Caco-2 (cell line): Measurements from ENCODE around the gene ZNF468. TPM values are rescaled to one million over a fixed set of nuclear protein-coding genes. Genes with fewer than 3 reads are reported as not detected.
"Not testable (repeated sequence)": the region's sequence is repeated elsewhere in the genome, so short reads cannot be mapped to it uniquely, and the experiment has no call there.

Source experiments
- BruUV-seq: library from RNA; stranded (reverse); fragments of 400-500 nt; replicated peaks from 2 replicates; lab custom pipeline; 2021; lab: Mats Ljungman, UMichigan
- CTCF ChIA-PET: fragments of 300-600 bp; sonication (Branson Sonifier 250); formaldehyde crosslinking; loops from one replicate; lab custom pipeline; 2022; ENCODE audit warnings: antibody characterized with exemption; lab: Charles Lee
- POLR2A ChIA-PET: fragments of 300-600 bp; sonication (Branson Sonifier 250); formaldehyde crosslinking; loops from one replicate; lab custom pipeline; 2022; ENCODE audit warnings: antibody characterized with exemption; lab: Charles Lee
- DNase-seq, 2 experiments: peaks; one replicate each; pipeline versions ENCODE4 v3.0.0 to v3.0.0-alpha.2; 2020 to 2022
- H3K27me3 ChIP-seq: replicated peaks from 2 replicates; pipeline ENCODE4 v1.6.0; 2011; ENCODE audit warnings: low read length; ENCODE audit not compliant: control insufficient read depth, insufficient read depth
- H3K36me3 ChIP-seq: 2 replicates; pipeline ENCODE4 v1.5.1; 2011; ENCODE audit warnings: low read length; ENCODE audit not compliant: control insufficient read depth, insufficient read depth
- H3K4me1 ChIP-seq: fragments of 250-450 bp; sonication (Bioruptor Pico); 2 replicates; pipeline ENCODE4 v1.5.1; 2020; ENCODE audit warnings: mild to moderate bottlenecking
- H3K4me3 ChIP-seq: 2 replicates; pipeline ENCODE4 v1.5.1; 2011; ENCODE audit warnings: low read depth, mild to moderate bottlenecking, control low read depth, low read length
- H3K9me3 ChIP-seq: fragments of 250-450 bp; sonication (Bioruptor Pico); 2 replicates; pipeline ENCODE4 v1.5.1; 2020; ENCODE audit warnings: mild to moderate bottlenecking, moderate library complexity
- H3K27ac Mint-ChIP-seq: one replicate; pipeline ENCODE4 v1.8.0; 2022; ENCODE audit warnings: mixed read lengths; ENCODE audit not compliant: unreplicated experiment
- H3K27me3 Mint-ChIP-seq: one replicate; pipeline ENCODE4 v1.8.0; 2022; ENCODE audit warnings: mixed read lengths; ENCODE audit not compliant: insufficient read depth, unreplicated experiment
- H3K36me3 Mint-ChIP-seq: one replicate; pipeline ENCODE4 v1.8.0; 2022; ENCODE audit warnings: mild to moderate bottlenecking, mixed read lengths; ENCODE audit not compliant: insufficient read depth, unreplicated experiment
- H3K4me1 Mint-ChIP-seq: one replicate; pipeline ENCODE4 v1.8.0; 2022; ENCODE audit warnings: low read depth, mixed read lengths; ENCODE audit not compliant: unreplicated experiment
- H3K4me3 Mint-ChIP-seq: one replicate; pipeline ENCODE4 v1.8.0; 2022; ENCODE audit warnings: mild to moderate bottlenecking, moderate library complexity, mixed read lengths; ENCODE audit not compliant: unreplicated experiment
- H3K9me3 Mint-ChIP-seq: one replicate; pipeline ENCODE4 v1.8.0; 2022; ENCODE audit warnings: mixed read lengths; ENCODE audit not compliant: unreplicated experiment
- intact Hi-C: fragments of 100-400 bp; cut with micrococcal nuclease; formaldehyde crosslinking; loops from one replicate; pipeline ENCODE4 v1.10.0; 2022; ENCODE audit not compliant: unreplicated experiment
- total RNA-seq: library from RNA; stranded (reverse); gene quantifications from 2 replicates; pipeline ENCODE4 v1.2.3, GENCODE V29; 2022
- TF ChIP-seq, protein P1 (sequence below), 2 experiments: fragments of 200-600 bp in 1 of 2; IDR thresholded peaks; 1 replicate in 1 of 2; 2 replicates in 1 of 2; pipeline versions ENCODE4 v1.5.1 to v1.8.0; 2011 to 2022; ENCODE audit warnings: antibody characterized with exemption in 1 of 2, control low read depth in 1 of 2, inconsistent platforms in 1 of 2, low read depth in 1 of 2, low read length in 1 of 2, mild to moderate bottlenecking in 1 of 2, moderate library complexity in 1 of 2; ENCODE audit not compliant: insufficient read depth in 1 of 2, severe bottlenecking in 1 of 2, unreplicated experiment in 1 of 2

The ZNF468 gene
- total RNA-seq, 1 experiment from 2014 or later, result 35.8 TPM

GRCh38 chr19:52880895-52881389 lies 23.5 kb upstream of the ZNF468 start:
- ChIA-PET CTCF (no interaction called here), POLR2A (no interaction called here)
- Histone ChIP-seq H3K4me3 (no peak overlapping the region), H3K9me3 (peaks cover 41% of the 10 kb centered on the region), H3K36me3 (peaks cover 20% of the 10 kb centered on the region), H3K27me3 (no peaks in the 10 kb centered on the region), H3K4me1 (no peaks in the 10 kb centered on the region)
- Mint-ChIP-seq H3K27ac (no peak overlapping the region), H3K36me3 (peaks cover 79% of the 10 kb centered on the region), H3K9me3 (peaks cover 31% of the 10 kb centered on the region), H3K4me1 (no peaks in the 10 kb centered on the region), H3K27me3 (no peaks in the 10 kb centered on the region), H3K4me3 (no peak overlapping the region)
- no peak for DNase-seq
- intact Hi-C loops, result no loop called here
- BruUV-seq, result TSS peak; percentile 10
- TF ChIP-seq, protein P1, sequence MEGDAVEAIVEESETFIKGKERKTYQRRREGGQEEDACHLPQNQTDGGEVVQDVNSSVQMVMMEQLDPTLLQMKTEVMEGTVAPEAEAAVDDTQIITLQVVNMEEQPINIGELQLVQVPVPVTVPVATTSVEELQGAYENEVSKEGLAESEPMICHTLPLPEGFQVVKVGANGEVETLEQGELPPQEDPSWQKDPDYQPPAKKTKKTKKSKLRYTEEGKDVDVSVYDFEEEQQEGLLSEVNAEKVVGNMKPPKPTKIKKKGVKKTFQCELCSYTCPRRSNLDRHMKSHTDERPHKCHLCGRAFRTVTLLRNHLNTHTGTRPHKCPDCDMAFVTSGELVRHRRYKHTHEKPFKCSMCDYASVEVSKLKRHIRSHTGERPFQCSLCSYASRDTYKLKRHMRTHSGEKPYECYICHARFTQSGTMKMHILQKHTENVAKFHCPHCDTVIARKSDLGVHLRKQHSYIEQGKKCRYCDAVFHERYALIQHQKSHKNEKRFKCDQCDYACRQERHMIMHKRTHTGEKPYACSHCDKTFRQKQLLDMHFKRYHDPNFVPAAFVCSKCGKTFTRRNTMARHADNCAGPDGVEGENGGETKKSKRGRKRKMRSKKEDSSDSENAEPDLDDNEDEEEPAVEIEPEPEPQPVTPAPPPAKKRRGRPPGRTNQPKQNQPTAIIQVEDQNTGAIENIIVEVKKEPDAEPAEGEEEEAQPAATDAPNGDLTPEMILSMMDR (IDR thresholded peaks at IDR 0.05; ENCODE audit: insufficient read depth in 1 of 2, low read depth in 1 of 2, low read length in 1 of 2, severe bottlenecking in 1 of 2, unreplicated experiment in 1 of 2), result no peak

DNA sequence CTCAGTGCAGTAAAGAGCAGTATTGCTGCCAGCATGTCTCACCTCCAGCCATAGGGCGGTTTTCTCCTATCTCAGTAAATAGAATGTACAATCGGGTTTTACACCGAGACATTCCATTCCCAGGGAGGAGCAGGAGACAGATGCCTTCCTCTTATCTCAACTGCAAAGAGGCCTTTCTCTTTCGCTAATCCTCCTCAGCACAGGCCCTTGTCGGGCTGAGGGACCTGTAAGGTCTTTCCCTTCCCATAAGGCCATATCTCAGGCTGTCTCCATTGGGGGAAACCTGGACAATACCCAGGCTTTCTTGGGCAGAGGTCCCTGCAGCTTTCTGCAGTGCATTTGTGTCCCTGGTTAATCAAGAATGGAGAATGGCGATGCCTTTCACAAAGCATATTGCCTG lies 15.6 kb upstream of the ZNF468 start:
- H3K36me3 ChIP-seq, H3K4me3 ChIP-seq, CTCF ChIA-PET, intact Hi-C loops, BruUV-seq, H3K27me3 Mint-ChIP-seq, POLR2A ChIA-PET, H3K4me1 Mint-ChIP-seq, H3K27me3 ChIP-seq: not testable (repeated sequence)
- Mint-ChIP-seq H3K4me3 (peak overlapping the region; percentile 32), H3K9me3 (peaks cover 52% of the 10 kb centered on the region), H3K36me3 (peaks cover 21% of the 10 kb centered on the region), H3K27ac (peak overlapping the region; percentile 4)
- peaks cover 15% of the 10 kb centered on the region for H3K4me1 ChIP-seq
- peaks cover 18% of the 10 kb centered on the region for H3K9me3 ChIP-seq
- peak; percentile 35 to 51 for DNase-seq

- Histone ChIP-seq H3K27me3 (no peaks in the 10 kb centered on the region), H3K4me1 (peaks cover 15% of the 10 kb centered on the region), H3K9me3 (peaks cover 25% of the 10 kb centered on the region), H3K36me3 (no peaks in the 10 kb centered on the region), H3K4me3 (no peak overlapping the region)
- TF ChIP-seq, protein P1 (IDR thresholded peaks at IDR 0.05; ENCODE audit: insufficient read depth in 1 of 2, low read depth in 1 of 2, low read length in 1 of 2, severe bottlenecking in 1 of 2, unreplicated experiment in 1 of 2), result no peak
- intact Hi-C loops, result no loop called here
- H3K4me1 Mint-ChIP-seq, result peaks cover 5% of the 10 kb centered on the region
- no peak overlapping the region for H3K27ac Mint-ChIP-seq
- ChIA-PET CTCF (no interaction called here), POLR2A (no interaction called here)
- no peak overlapping the region for H3K4me3 Mint-ChIP-seq
- peaks cover 14% of the 10 kb centered on the region for H3K36me3 Mint-ChIP-seq
- DNase-seq, result no peak
- H3K27me3 Mint-ChIP-seq, result no peaks in the 10 kb centered on the region
- no TSS peak for BruUV-seq
- peaks cover 40% of the 10 kb centered on the region for H3K9me3 Mint-ChIP-seq
Observed at GRCh38 chr19:52871466-52871865, 14.0 kb upstream of the ZNF468 start.

DNA sequence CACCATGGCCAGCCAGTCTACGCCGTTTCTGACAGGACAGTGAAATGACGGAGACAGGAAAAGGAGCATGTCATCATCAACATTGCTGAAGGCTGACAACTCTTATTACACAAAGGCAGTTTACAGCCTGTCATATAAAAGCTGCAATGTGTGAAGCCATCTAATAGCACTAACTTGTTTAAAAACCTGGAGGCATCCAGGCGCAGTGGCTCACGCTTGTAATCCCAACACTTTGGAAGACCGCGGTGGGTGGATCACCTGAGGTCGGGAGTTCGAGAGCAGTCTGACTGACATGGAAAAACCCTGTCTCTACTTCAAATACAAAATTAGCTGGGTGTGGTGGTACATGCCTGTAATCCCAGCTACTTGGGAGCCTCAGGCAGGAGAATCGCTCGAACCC lies 10.6 kb upstream of the ZNF468 start:
- H3K4me3 ChIP-seq, BruUV-seq, H3K27me3 Mint-ChIP-seq, intact Hi-C loops, H3K4me3 Mint-ChIP-seq, H3K4me1 ChIP-seq, H3K4me1 Mint-ChIP-seq, POLR2A ChIA-PET, H3K27me3 ChIP-seq, H3K36me3 ChIP-seq: not testable (repeated sequence)
- Mint-ChIP-seq H3K27ac (peak overlapping the region; percentile 7), H3K36me3 (peaks cover 11% of the 10 kb centered on the region), H3K9me3 (peaks cover 30% of the 10 kb centered on the region)
- CTCF ChIA-PET, result interaction anchor here (0.6 kb wide), 1 partner anchor 58 kb away, joined by 3 read pairs; no protein-coding TSS in a partner anchor
- DNase-seq, result peak in 1 of 2 experiments; percentile 37
- H3K9me3 ChIP-seq, result peaks cover 28% of the 10 kb centered on the region

- peak overlapping the region; percentile 84 for H3K4me3 Mint-ChIP-seq
- CTCF ChIA-PET, POLR2A ChIA-PET, intact Hi-C loops, H3K36me3 ChIP-seq, H3K27me3 Mint-ChIP-seq, H3K9me3 ChIP-seq, H3K27me3 ChIP-seq, H3K4me1 ChIP-seq: not testable (repeated sequence)
- H3K27ac Mint-ChIP-seq, result peak overlapping the region; percentile 81
- TSS peak; percentile 56 for BruUV-seq
- peak overlapping the region; percentile 74 for H3K4me3 ChIP-seq
- H3K4me1 Mint-ChIP-seq, result peaks cover 15% of the 10 kb centered on the region
- peak in 1 of 2 experiments; percentile 11 for DNase-seq
- peaks cover 52% of the 10 kb centered on the region for H3K36me3 Mint-ChIP-seq
- peaks cover 11% of the 10 kb centered on the region for H3K9me3 Mint-ChIP-seq
Observed at GRCh38 chr19:52856540-52857377, 660 bp downstream of the ZNF468 start.
